ENCODE results near the gene STPG1.

The STPG1 gene

GRCh38 chr1:24373710-24374109 lies 39.9 kb downstream of the STPG1 start:
- TF ChIP-seq, protein P1, sequence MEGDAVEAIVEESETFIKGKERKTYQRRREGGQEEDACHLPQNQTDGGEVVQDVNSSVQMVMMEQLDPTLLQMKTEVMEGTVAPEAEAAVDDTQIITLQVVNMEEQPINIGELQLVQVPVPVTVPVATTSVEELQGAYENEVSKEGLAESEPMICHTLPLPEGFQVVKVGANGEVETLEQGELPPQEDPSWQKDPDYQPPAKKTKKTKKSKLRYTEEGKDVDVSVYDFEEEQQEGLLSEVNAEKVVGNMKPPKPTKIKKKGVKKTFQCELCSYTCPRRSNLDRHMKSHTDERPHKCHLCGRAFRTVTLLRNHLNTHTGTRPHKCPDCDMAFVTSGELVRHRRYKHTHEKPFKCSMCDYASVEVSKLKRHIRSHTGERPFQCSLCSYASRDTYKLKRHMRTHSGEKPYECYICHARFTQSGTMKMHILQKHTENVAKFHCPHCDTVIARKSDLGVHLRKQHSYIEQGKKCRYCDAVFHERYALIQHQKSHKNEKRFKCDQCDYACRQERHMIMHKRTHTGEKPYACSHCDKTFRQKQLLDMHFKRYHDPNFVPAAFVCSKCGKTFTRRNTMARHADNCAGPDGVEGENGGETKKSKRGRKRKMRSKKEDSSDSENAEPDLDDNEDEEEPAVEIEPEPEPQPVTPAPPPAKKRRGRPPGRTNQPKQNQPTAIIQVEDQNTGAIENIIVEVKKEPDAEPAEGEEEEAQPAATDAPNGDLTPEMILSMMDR (conservative IDR thresholded peaks at IDR 0.05; ENCODE audit: low read depth, low read length) = no peak
- H3K4me3 ChIP-seq (ENCODE audit: low read length) = no peak overlapping the region
- DNase-seq (ENCODE audit: low read depth) = no peak

DNA sequence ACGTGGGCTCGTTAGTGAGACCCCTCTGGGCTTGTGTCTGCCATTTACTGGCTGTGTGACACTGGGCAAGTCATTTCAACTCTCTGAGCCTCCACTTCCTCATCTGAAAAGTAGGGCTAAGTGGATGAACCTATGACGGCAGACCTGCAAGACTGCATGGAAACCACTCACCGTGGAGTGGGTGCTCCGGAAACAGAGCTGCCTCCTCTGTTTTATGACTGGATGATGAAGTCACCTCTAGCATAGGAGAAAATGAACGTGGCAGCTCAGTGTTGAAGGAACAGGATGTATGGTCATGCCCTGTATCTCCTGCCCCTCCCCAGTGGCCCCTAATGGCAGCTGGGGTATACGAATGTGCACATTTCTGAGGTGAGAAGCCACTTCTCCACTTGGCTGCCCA lies 40.5 kb downstream of the STPG1 start:
- no peak for DNase-seq (ENCODE audit: low read depth)
- H3K4me3 ChIP-seq (ENCODE audit: low read length) = no peak overlapping the region
- TF ChIP-seq, protein P1 (conservative IDR thresholded peaks at IDR 0.05; ENCODE audit: low read depth, low read length) = no peak

DNA sequence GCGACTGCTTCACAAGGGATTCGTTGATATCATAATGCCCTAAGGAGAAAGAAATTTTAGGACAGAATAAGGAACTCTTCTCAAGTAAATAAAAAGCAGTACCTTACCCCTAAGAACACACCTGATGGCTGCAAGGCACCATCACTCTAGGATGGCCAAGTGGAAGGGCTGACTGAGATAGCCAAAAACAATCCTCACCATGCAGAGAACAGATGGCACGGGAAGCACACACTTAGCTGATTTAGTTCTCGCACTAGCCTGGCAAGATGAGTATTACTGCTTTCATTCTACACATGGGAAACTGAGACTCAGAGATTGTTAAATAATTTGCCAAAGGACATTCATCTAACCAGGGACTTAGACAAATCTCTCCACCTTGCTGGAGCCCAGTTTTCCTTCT lies 43.8 kb downstream of the STPG1 start:
- TF ChIP-seq, protein P1 (conservative IDR thresholded peaks at IDR 0.05; ENCODE audit: low read depth, low read length) = no peak
- DNase-seq (ENCODE audit: low read depth) = no peak
- H3K4me3 ChIP-seq (ENCODE audit: low read length) = no peak overlapping the region

DNA sequence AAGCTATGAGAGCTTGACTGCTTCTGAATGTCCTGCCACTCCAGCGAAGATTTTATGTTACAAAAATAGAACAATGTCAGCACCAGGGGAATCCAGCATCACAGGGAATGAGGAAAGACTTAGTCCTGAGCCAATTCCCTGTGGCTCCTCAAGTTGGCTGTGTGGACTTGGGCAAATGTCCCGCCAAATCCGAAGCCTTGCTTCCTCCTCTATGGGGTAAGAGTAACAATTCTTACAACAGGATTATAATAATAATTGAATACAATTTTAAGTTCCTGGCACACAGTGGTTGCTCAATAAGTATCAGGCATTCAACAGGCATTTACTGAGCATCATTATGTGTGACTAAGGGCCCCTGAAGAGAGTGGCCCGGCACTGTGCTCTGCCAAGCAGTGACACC lies 44.4 kb downstream of the STPG1 start:
- TF ChIP-seq, protein P1 (conservative IDR thresholded peaks at IDR 0.05; ENCODE audit: low read depth, low read length) = no peak
- no peak overlapping the region for H3K4me3 ChIP-seq (ENCODE audit: low read length)
- DNase-seq (ENCODE audit: low read depth) = no peak

DNA sequence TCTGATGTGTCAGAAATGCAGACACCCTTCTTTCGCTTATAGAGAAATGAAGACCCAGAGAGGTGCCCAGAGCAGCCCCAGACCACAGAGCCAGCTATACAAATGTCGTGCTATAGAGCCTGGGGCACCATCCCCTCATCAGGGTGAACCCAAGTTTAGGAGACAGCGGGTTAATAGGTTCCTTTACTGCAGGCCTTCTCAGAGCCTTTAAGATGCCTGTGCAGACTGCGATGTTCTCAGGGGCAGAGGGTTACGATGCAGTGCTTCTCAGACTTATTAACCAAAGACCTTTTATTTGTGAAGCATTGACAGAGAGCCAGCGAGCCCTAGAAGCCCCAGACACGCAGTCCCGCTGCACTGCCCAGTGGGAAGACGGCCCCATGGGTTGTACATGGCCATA lies 46.9 kb downstream of the STPG1 start:
- H3K4me3 ChIP-seq (ENCODE audit: low read length) = no peak overlapping the region
- no peak for DNase-seq (ENCODE audit: low read depth)
- TF ChIP-seq, protein P1 (conservative IDR thresholded peaks at IDR 0.05; ENCODE audit: low read depth, low read length) = no peak

- DNase-seq (ENCODE audit: low read depth) = no peak
- TF ChIP-seq, protein P1 (conservative IDR thresholded peaks at IDR 0.05; ENCODE audit: low read depth, low read length) = no peak
- no peak overlapping the region for H3K4me3 ChIP-seq (ENCODE audit: low read length)
These were observed 48.5 kb downstream of the STPG1 start for GRCh38 chr1:24364975-24365678.

DNA sequence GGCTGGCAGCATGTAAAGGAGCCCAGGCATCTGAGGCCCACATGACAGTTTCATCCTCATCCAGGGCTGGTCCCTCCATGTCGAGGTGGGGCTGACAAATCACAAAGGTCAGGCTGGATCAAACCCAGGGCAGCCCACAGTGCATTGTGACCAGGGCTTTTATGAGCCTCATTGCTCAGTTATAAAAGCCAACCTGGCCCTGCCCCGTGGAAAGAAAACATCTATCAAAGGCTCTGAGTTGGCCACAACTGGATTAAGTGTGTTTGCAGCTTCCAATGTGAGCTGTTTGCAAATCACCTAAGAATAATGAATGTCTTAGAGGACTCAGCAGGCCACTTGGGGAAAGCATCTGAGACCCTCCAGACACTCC lies 49.0 kb downstream of the STPG1 start:
- TF ChIP-seq, protein P1 (conservative IDR thresholded peaks at IDR 0.05; ENCODE audit: low read depth, low read length) = no peak
- no peak for DNase-seq (ENCODE audit: low read depth)
- no peak overlapping the region for H3K4me3 ChIP-seq (ENCODE audit: low read length)

All from retinal pigment epithelial cell (primary cell).